H1 (cell line): Measurements from ENCODE around the gene CHRM4. TPM values are rescaled to one million over a fixed set of nuclear protein-coding genes. Genes with fewer than 3 reads are reported as not detected.

ENCODE experiments used
- CTCF ChIA-PET: fragments of 300-600 bp; sonication (Branson Sonifier 250); formaldehyde crosslinking; loops from one replicate; lab custom pipeline; 2021; ENCODE audit not compliant: partially characterized antibody; lab: Charles Lee
- POLR2A ChIA-PET: fragments of 300-600 bp; sonication (Branson Sonifier 250); formaldehyde crosslinking; loops from one replicate; lab custom pipeline; 2021; ENCODE audit warnings: inconsistent platforms; ENCODE audit not compliant: partially characterized antibody; lab: Charles Lee
- DNase-seq, 2 experiments: peaks; one replicate each; pipeline versions ENCODE4 v3.0.0 to v3.0.0-alpha.2; 2010 to 2022; ENCODE audit warnings: low spot score in 2 of 2, low read depth in 1 of 2, mixed read lengths in 1 of 2
- FAIRE-seq: peaks from 2 replicates; lab custom pipeline; 2011; peaks lifted over from hg19 to GRCh38; lab: Jason Lieb, UNC
- H2AFZ ChIP-seq: 2 replicates; pipeline ENCODE4 v1.8.1; 2012; ENCODE audit warnings: low read length, inconsistent platforms
- H2AK5ac ChIP-seq: 2 replicates; pipeline ENCODE4 v1.6.1; 2013; ENCODE audit warnings: low read depth, low read length
- H2BK120ac ChIP-seq: replicated peaks from 2 replicates; pipeline ENCODE3; 2013; ENCODE audit warnings: low read depth, low read length, inconsistent platforms
- H2BK12ac ChIP-seq: 2 replicates; pipeline ENCODE4 v1.6.1; 2013; ENCODE audit warnings: low read depth, low read length
- H2BK15ac ChIP-seq: 2 replicates; pipeline ENCODE4 v1.6.1; 2013; ENCODE audit warnings: low read length
- H2BK20ac ChIP-seq: 2 replicates; pipeline ENCODE4 v1.6.1; 2013; ENCODE audit warnings: low read length
- H2BK5ac ChIP-seq: 2 replicates; pipeline ENCODE4 v1.6.1; 2013; ENCODE audit warnings: low read depth, low read length
- H3K14ac ChIP-seq: 2 replicates; pipeline ENCODE4 v1.6.1; 2013; ENCODE audit warnings: inconsistent platforms; ENCODE audit not compliant: insufficient read length
- H3K18ac ChIP-seq: 2 replicates; pipeline ENCODE4 v1.6.1; 2013; ENCODE audit warnings: low read length; ENCODE audit errors: extremely low read depth
- H3K23ac ChIP-seq: 2 replicates; pipeline ENCODE4 v1.6.1; 2013; ENCODE audit warnings: inconsistent platforms; ENCODE audit not compliant: insufficient read length
- H3K23me2 ChIP-seq: 2 replicates; pipeline ENCODE4 v1.6.1; 2013; ENCODE audit warnings: low read depth, low read length
- H3K27ac ChIP-seq: 2 replicates; pipeline ENCODE4 v1.6.1; 2011; ENCODE audit warnings: low read depth, low read length, inconsistent platforms
- H3K27me3 ChIP-seq, 4 experiments: replicated peaks in 1 of 4; 1 replicate in 1 of 4; 2 replicates in 3 of 4; pipeline versions ENCODE4 v1.6.1 to v1.8.1; 2011 to 2013; ENCODE audit warnings: low read length in 3 of 4, mild to moderate bottlenecking in 3 of 4, inconsistent platforms in 2 of 4, mixed read lengths in 2 of 4, moderate library complexity in 1 of 4; ENCODE audit not compliant: control insufficient read depth in 3 of 4, insufficient read depth in 3 of 4; ENCODE audit errors: extremely low read depth in 1 of 4
- H3K36me3 ChIP-seq, 4 experiments: 2 replicates each; pipeline versions ENCODE4 v1.6.1 to v1.8.1; 2011 to 2013; ENCODE audit warnings: mild to moderate bottlenecking in 4 of 4, low read length in 3 of 4, moderate library complexity in 2 of 4, control low read depth in 1 of 4, inconsistent platforms in 1 of 4; ENCODE audit not compliant: insufficient read depth in 4 of 4, control insufficient read depth in 2 of 4
- H3K4ac ChIP-seq: replicated peaks from 2 replicates; pipeline ENCODE3; 2013; ENCODE audit warnings: low read length, low read depth, mixed read lengths, inconsistent platforms; ENCODE audit not compliant: insufficient read length
- H3K4me1 ChIP-seq, 4 experiments: replicated peaks in 1 of 4; 1 replicate in 1 of 4; 2 replicates in 3 of 4; pipeline versions ENCODE4 v1.6.1 to v1.8.1; 2011 to 2013; ENCODE audit warnings: low read length in 3 of 4, inconsistent platforms in 2 of 4, mixed read lengths in 1 of 4; ENCODE audit not compliant: insufficient read depth in 4 of 4, control insufficient read depth in 3 of 4
- H3K4me2 ChIP-seq, 2 experiments: 2 replicates each; pipeline versions ENCODE4 v1.6.1 to v1.8.1; 2011 to 2013; ENCODE audit warnings: low read depth in 2 of 2, low read length in 2 of 2, control low read depth in 1 of 2, inconsistent platforms in 1 of 2, mild to moderate bottlenecking in 1 of 2; ENCODE audit not compliant: insufficient read depth in 1 of 2
- H3K4me3 ChIP-seq, 4 experiments: fragments of 200-600, 300-600 bp in 1 of 4; sonication (generic), shearing (Covaris generic), sonication (Bioruptor Twin) in 1 of 4; 2 replicates each; pipeline versions ENCODE4 v1.5.1 to v1.8.1; 2011 to 2016; ENCODE audit warnings: low read length in 4 of 4, low read depth in 3 of 4, control low read depth in 2 of 4, inconsistent platforms in 2 of 4, mild to moderate bottlenecking in 2 of 4, mixed read lengths in 1 of 4, moderate library complexity in 1 of 4; ENCODE audit not compliant: insufficient read depth in 2 of 4; ENCODE audit errors: extremely low read depth in 1 of 4
- H3K56ac ChIP-seq: replicated peaks from 2 replicates; pipeline ENCODE3; 2013; ENCODE audit warnings: low read depth, mild to moderate bottlenecking, mixed read lengths, low read length, inconsistent platforms; ENCODE audit not compliant: insufficient read length
- H3K79me1 ChIP-seq: 2 replicates; pipeline ENCODE4 v1.6.1; 2013; ENCODE audit warnings: low read depth, low read length, control low read depth
- H3K79me2 ChIP-seq, 2 experiments: 2 replicates each; pipeline versions ENCODE4 v1.6.1 to v1.8.1; 2012 to 2013; ENCODE audit warnings: low read length in 2 of 2, mild to moderate bottlenecking in 2 of 2, inconsistent platforms in 1 of 2; ENCODE audit not compliant: insufficient read depth in 2 of 2, control insufficient read depth in 1 of 2
- H3K9ac ChIP-seq, 4 experiments: replicated peaks in 1 of 4; 1 replicate in 1 of 4; 2 replicates in 3 of 4; pipeline versions ENCODE4 v1.6.1 to v1.8.1; 2011 to 2013; ENCODE audit warnings: low read depth in 3 of 4, low read length in 3 of 4, control low read depth in 2 of 4, mild to moderate bottlenecking in 2 of 4, moderate library complexity in 2 of 4, inconsistent platforms in 1 of 4; ENCODE audit errors: extremely low read depth in 1 of 4
- H3K9me3 ChIP-seq, 2 experiments: 2 replicates each; pipeline versions ENCODE4 v1.6.1 to v1.8.1; 2012 to 2013; ENCODE audit warnings: mild to moderate bottlenecking in 2 of 2, moderate library complexity in 2 of 2, control low read depth in 1 of 2, inconsistent platforms in 1 of 2, low read depth in 1 of 2, low read length in 1 of 2, mixed read lengths in 1 of 2; ENCODE audit not compliant: insufficient read depth in 2 of 2
- H4K20me1 ChIP-seq, 2 experiments: replicated peaks in 1 of 2; 2 replicates each; pipeline versions ENCODE3 to v1.8.1; 2011 to 2013; ENCODE audit warnings: inconsistent platforms in 2 of 2, low read length in 2 of 2, mild to moderate bottlenecking in 1 of 2; ENCODE audit not compliant: insufficient read depth in 2 of 2, control insufficient read depth in 1 of 2
- H4K5ac ChIP-seq: 2 replicates; pipeline ENCODE4 v1.6.1; 2013; ENCODE audit warnings: low read length, low read depth, mixed read lengths, inconsistent platforms; ENCODE audit not compliant: insufficient read length
- H4K8ac ChIP-seq: 2 replicates; pipeline ENCODE4 v1.8.0; 2013; ENCODE audit warnings: mild to moderate bottlenecking, moderate library complexity, low read length, inconsistent platforms; ENCODE audit not compliant: insufficient read depth; ENCODE audit errors: extremely low read depth
- H4K91ac ChIP-seq: replicated peaks from 2 replicates; pipeline ENCODE3; 2013; ENCODE audit warnings: low read length, mixed read lengths, inconsistent platforms; ENCODE audit not compliant: insufficient read length
- BCL11A ChIP-seq, 2 experiments: IDR thresholded peaks; one replicate each; pipeline ENCODE4 v1.6.1; 2011; ENCODE audit warnings: low read depth in 2 of 2, low read length in 2 of 2, mild to moderate bottlenecking in 2 of 2
- BRCA1 ChIP-seq: IDR thresholded peaks from 2 replicates; pipeline ENCODE4 v1.6.1; 2012; ENCODE audit warnings: low read depth, low read length, improper control_type of control experiment
- CEBPB ChIP-seq: IDR thresholded peaks from 2 replicates; pipeline ENCODE4 v1.6.1; 2012; ENCODE audit warnings: low read depth, low read length
- GTF2F1 ChIP-seq: IDR thresholded peaks from 2 replicates; pipeline ENCODE4 v1.6.1; 2012; ENCODE audit warnings: low read depth, low read length, improper control_type of control experiment, borderline replicate concordance
- HDAC2 ChIP-seq, 2 experiments: fragments of 300-600 bp in 1 of 2; sonication (generic) in 1 of 2; IDR thresholded peaks; 2 replicates each; pipeline ENCODE4 v1.6.1; 2011 to 2012; ENCODE audit warnings: low read depth in 2 of 2, low read length in 2 of 2, mild to moderate bottlenecking in 2 of 2, moderate library complexity in 2 of 2, borderline replicate concordance in 1 of 2, inconsistent platforms in 1 of 2
- HDAC6 ChIP-seq: IDR thresholded peaks from one replicate; pipeline ENCODE4 v1.7.1; 2012; ENCODE audit warnings: low read depth, mild to moderate bottlenecking, inconsistent platforms, low read length, moderate library complexity
- NANOG ChIP-seq: IDR thresholded peaks from 2 replicates; pipeline ENCODE4 v1.6.1; 2011; ENCODE audit warnings: low read length, low read depth, mild to moderate bottlenecking, inconsistent platforms; ENCODE audit not compliant: insufficient read depth, poor library complexity, severe bottlenecking
- PHF8 ChIP-seq: fragments of 200-600 bp; sonication (generic); conservative IDR thresholded peaks from 2 replicates; pipeline ENCODE4 v1.7.1; 2012; ENCODE audit warnings: low read depth, mild to moderate bottlenecking, inconsistent platforms, low read length, moderate library complexity
- SAP30 ChIP-seq: fragments of 300-600 bp; sonication (generic); IDR thresholded peaks from 2 replicates; pipeline ENCODE4 v1.7.1; 2012; ENCODE audit warnings: low read length, moderate library complexity, mild to moderate bottlenecking, inconsistent platforms; ENCODE audit not compliant: insufficient read depth, insufficient replicate concordance
- SIX5 ChIP-seq: IDR thresholded peaks from 2 replicates; pipeline ENCODE4 v1.6.1; 2011; ENCODE audit warnings: mild to moderate bottlenecking, low read depth, low read length
- SP2 ChIP-seq: IDR thresholded peaks from 2 replicates; pipeline ENCODE4 v1.6.1; 2012; ENCODE audit warnings: mild to moderate bottlenecking, low read length, inconsistent platforms
- SRF ChIP-seq: IDR thresholded peaks from 2 replicates; pipeline ENCODE4 v1.6.1; 2011; ENCODE audit warnings: mild to moderate bottlenecking, low read depth, low read length, moderate library complexity
- SUZ12 ChIP-seq: fragments of 200-600 bp; sonication (generic); IDR thresholded peaks from 2 replicates; pipeline ENCODE4 v1.6.1; 2012; ENCODE audit warnings: mild to moderate bottlenecking, inconsistent platforms, low read length, moderate library complexity, mixed read lengths
- ZNF274 ChIP-seq: IDR thresholded peaks from 2 replicates; pipeline ENCODE4 v1.7.0; 2012; ENCODE audit warnings: low read length, borderline replicate concordance; ENCODE audit errors: extremely low read depth
- WGBS, 2 experiments: shearing (Covaris generic) in 1 of 2; methylation state at CpG; one replicate each; pipeline versions ENCODE4 v1.1.6 to v1.1.7; 2013 to 2015; ENCODE audit warnings: low lambda C conversion rate in 2 of 2, mixed read lengths in 2 of 2, inconsistent platforms in 1 of 2, low coverage in 1 of 2, missing lambda C conversion rate in 1 of 2; ENCODE audit not compliant: insufficient replicate concordance in 2 of 2, insufficient coverage in 1 of 2, insufficient read length in 1 of 2; ENCODE audit errors: extremely low coverage in 1 of 2, missing lambda C conversion rate in 1 of 2; 5-methylcytosine and 5-hydroxymethylcytosine counted together
- polyA plus RNA-seq, 7 experiments: library from polyadenylated mRNA; depleted of rRNA in 3 of 7; stranded (reverse) in 5 of 7; unstranded in 2 of 7; fragments of >200 nt in 5 of 7; fragments of 200-250 nt in 2 of 7; gene quantifications; 1 replicate in 5 of 7; 2 replicates in 1 of 7; 4 replicates in 1 of 7; pipeline versions ENCODE4 v1.2.1 to v1.2.3, GENCODE V29; 2011 to 2013; ENCODE audit warnings: missing spikeins in 2 of 7, mixed read lengths in 2 of 7
- total RNA-seq: library from RNA; stranded (reverse); fragmentation: NEBNext Ultra II Directional; extraction: Animal tissue kit (Norgen Biotek cat#: 25700); gene quantifications from 2 replicates; pipeline ENCODE4 v1.2.1, GENCODE V29; 2021

CHRM4 gene
- total and polyA plus RNA-seq, 2 of the 8 experiments (the other 6 are each of a cell fraction or from before 2014, with no cell fraction given), result 1.1 to 1.3 TPM

GRCh38 chr11:46377831-46378230 lies 13.7 kb downstream of the CHRM4 start:
- CTCF ChIA-PET, result interaction anchor here (0.6 to 44.5 kb wide), 12 partner anchors 10 to 464 kb away, joined by 3 to 1004 read pairs (median 4); partner anchors contain the start of gene DGKZ
- DNase-seq, result no peak
- no peak overlapping the region for H4K91ac ChIP-seq
- TF ChIP-seq BRCA1, result no peak
- TF ChIP-seq ZNF274, result no peak
- TF ChIP-seq PHF8, result no peak
- no peak for TF ChIP-seq GTF2F1
- TF ChIP-seq SUZ12, result no peak
- no peak for TF ChIP-seq SAP30
- no peak for TF ChIP-seq HDAC2 (IDR thresholded peaks at IDR 0.05; ENCODE audit: borderline replicate concordance in 1 of 2, low read depth in 2 of 2, low read length in 2 of 2)
- TF ChIP-seq CEBPB, result no peak
- no peak for TF ChIP-seq BCL11A (IDR thresholded peaks at IDR 0.05; ENCODE audit: low read depth in 2 of 2, low read length in 2 of 2)
- no peak for TF ChIP-seq NANOG
- TF ChIP-seq SIX5, result no peak
- TF ChIP-seq SP2, result no peak
- no peak for TF ChIP-seq HDAC6
- TF ChIP-seq SRF, result no peak

More at GRCh38 chr11:46377831-46378230, 13.7 kb downstream of the CHRM4 start:
- FAIRE-seq, result no peak
- Histone ChIP-seq H2AK5ac (no peak overlapping the region), H3K56ac (no peak overlapping the region), H3K4me3 (no peak overlapping the region), H3K27ac (no peak overlapping the region), H3K18ac (no peak overlapping the region), H2BK15ac (no peak overlapping the region), H3K9me3 (no peaks in the 10 kb centered on the region), H3K14ac (no peak overlapping the region), H3K36me3 (peaks cover 7 to 31% (median 22%) of the 10 kb centered on the region in 4 experiments; a peak in 4 of 8 replicates), H3K4ac (no peak overlapping the region), H3K23ac (no peak overlapping the region), H3K79me2 (no peaks in the 10 kb centered on the region; a peak in 1 of 4 replicates), H4K5ac (no peak overlapping the region), H3K23me2 (peaks cover 9% of the 10 kb centered on the region; the same call in 1 of the 2 replicates), H3K79me1 (no peaks in the 10 kb centered on the region), H2BK120ac (no peak overlapping the region), H3K9ac (no peak overlapping the region), H4K20me1 (peaks cover 12 to 20% of the 10 kb centered on the region in 2 experiments), H2BK5ac (no peak overlapping the region), H3K27me3 (no peaks in the 10 kb centered on the region), H3K4me2 (no peak overlapping the region), H2AFZ (no peak overlapping the region), H2BK20ac (no peak overlapping the region), H4K8ac (no peak overlapping the region), H3K4me1 (peaks cover 0 to 14% (median 11%) of the 10 kb centered on the region in 4 experiments; a peak in 6 of 7 replicates), H2BK12ac (no peak overlapping the region)
- WGBS, 2 experiments, result 95% methylated on average over 5 of the region's 5 CpGs; no CpG with 5 or more reads in 1 of the 2 experiments
- POLR2A ChIA-PET, result interaction anchor here (0.8 to 3.8 kb wide), 8 partner anchors 9 to 134 kb away, joined by 3 to 17 read pairs (median 5); no protein-coding TSS in a partner anchor
